Esophagus muscularis mucosa (tissue), 4 donors: ENCODE data around the gene BACE1-AS. TPM values are rescaled to one million over a fixed set of nuclear protein-coding genes. Genes with fewer than 3 reads are reported as not detected.

Source experiments
- DNase-seq: peaks from one replicate; pipeline ENCODE4 v3.0.0-alpha.2; 2017; ENCODE audit errors: extremely low spot score
- H3K27ac ChIP-seq, 4 donors: fragments of 200-600 bp; sonication (generic); replicated peaks in 1 of 4; 1 replicate in 3 of 4; 2 replicates in 1 of 4; pipeline ENCODE4 v1.5.1; 2016 to 2019; ENCODE audit warnings: mild to moderate bottlenecking in 1 of 4
- H3K27me3 ChIP-seq, 4 donors: fragments of 200-600 bp; sonication (generic); one replicate each; pipeline versions ENCODE4 v1.5.1 to v1.6.0; 2016 to 2019
- H3K36me3 ChIP-seq, 4 donors: fragments of 200-600 bp; sonication (generic); one replicate each; pipeline ENCODE4 v1.5.1; 2016 to 2019
- H3K4me1 ChIP-seq, 4 donors: fragments of 200-600 bp; sonication (generic); one replicate each; pipeline ENCODE4 v1.5.1; 2016 to 2019
- H3K4me3 ChIP-seq, 4 donors: fragments of 200-600 bp; sonication (generic); 1 replicate in 2 of 4; 2 replicates in 2 of 4; pipeline ENCODE4 v1.5.1; 2016 to 2019; ENCODE audit warnings: mild to moderate bottlenecking in 4 of 4, moderate library complexity in 1 of 4
- H3K9me3 ChIP-seq, 4 donors: fragments of 200-600 bp; sonication (generic); 1 replicate in 3 of 4; 2 replicates in 1 of 4; pipeline ENCODE4 v1.5.1; 2016 to 2019
- CTCF ChIP-seq, 3 experiments: fragments of 200-600 bp in 2 of 3; fragments of 450-650 bp in 1 of 3; sonication (generic) in 2 of 3; IDR thresholded peaks; one replicate each; pipeline ENCODE4 v1.5.1; 2017 to 2019; ENCODE audit warnings: antibody characterized with exemption in 3 of 3, mild to moderate bottlenecking in 2 of 3, moderate library complexity in 1 of 3
- EP300 ChIP-seq: sonication (generic); formaldehyde crosslinking; IDR thresholded peaks from one replicate; pipeline ENCODE4 v1.6.1; 2017; ENCODE audit warnings: antibody characterized with exemption
- POLR2A ChIP-seq: fragments of 450-650 bp; IDR thresholded peaks from one replicate; pipeline ENCODE4 v1.6.1; 2017; ENCODE audit warnings: antibody characterized with exemption, moderate library complexity, mild to moderate bottlenecking, low read depth
- POLR2AphosphoS5 ChIP-seq, 2 donors: sonication (generic); formaldehyde crosslinking; IDR thresholded peaks; one replicate each; pipeline ENCODE4 v1.6.1; 2017; ENCODE audit warnings: antibody characterized with exemption in 2 of 2
- WGBS: methylation state at CpG from one replicate; pipeline ENCODE4 v1.1.5; 2018; 5-methylcytosine and 5-hydroxymethylcytosine counted together
- intact Hi-C: fragments of 100-400 bp; cut with DNase I; formaldehyde crosslinking; loops from one replicate; pipeline ENCODE4 v1.15.1; 2023
- total RNA-seq, 4 donors: library from RNA; depleted of rRNA; stranded (reverse); fragments of >200 nt; gene quantifications; one replicate each; pipeline versions ENCODE4 v1.1.0 to v1.2.1, GENCODE V29; 2016

Gene BACE1-AS
- total RNA-seq, 4 donors from 2014 or later = 7.5 to 13.2 (median 11.1) TPM

GRCh38 chr11:117284053-117284452 is 7.1 kb upstream of the BACE1-AS start:
- no peak for DNase-seq
- TF ChIP-seq CTCF (IDR thresholded peaks at IDR 0.05) (no peak), POLR2AphosphoS5 (IDR thresholded peaks at IDR 0.05) (no peak), POLR2A (no peak), EP300 (no peak)
- H3K9me3 ChIP-seq = no peaks in the 10 kb centered on the region
- 100% methylated on average over 2 of the region's 2 CpGs for WGBS
- peaks cover 41 to 95% (median 90%) of the 10 kb centered on the region in 4 donors for H3K36me3 ChIP-seq
- no peak overlapping the region for H3K27ac ChIP-seq
- intact Hi-C loops = no loop called here
- H3K4me3 ChIP-seq = no peak overlapping the region
- peaks cover 0 to 3% (median 0%) of the 10 kb centered on the region in 4 donors for H3K4me1 ChIP-seq
- no peaks in the 10 kb centered on the region for H3K27me3 ChIP-seq

- Histone ChIP-seq H3K9me3 (no peaks in the 10 kb centered on the region), H3K27me3 (no peaks in the 10 kb centered on the region), H3K27ac (no peak overlapping the region), H3K36me3 (peaks cover 57 to 100% (median 97%) of the 10 kb centered on the region in 4 donors), H3K4me3 (no peak overlapping the region), H3K4me1 (no peaks in the 10 kb centered on the region)
- WGBS = 93% methylated on average over 2 of the region's 2 CpGs
- no peak for TF ChIP-seq POLR2AphosphoS5 (IDR thresholded peaks at IDR 0.05)
- TF ChIP-seq POLR2A = no peak
- TF ChIP-seq EP300 = no peak
- TF ChIP-seq CTCF (IDR thresholded peaks at IDR 0.05) = no peak
- intact Hi-C loops = no loop called here
- DNase-seq = no peak
Measured at GRCh38 chr11:117286588-117286987, 4.6 kb upstream of the BACE1-AS start.

GRCh38 chr11:117287668-117288067 is 3.5 kb upstream of the BACE1-AS start:
- DNase-seq = no peak
- H3K9me3 ChIP-seq = no peaks in the 10 kb centered on the region
- H3K27ac ChIP-seq = no peak overlapping the region
- TF ChIP-seq POLR2AphosphoS5 (IDR thresholded peaks at IDR 0.05) (no peak), CTCF (IDR thresholded peaks at IDR 0.05) (no peak), POLR2A (no peak), EP300 (no peak)
- H3K4me1 ChIP-seq = no peaks in the 10 kb centered on the region
- peaks cover 53 to 98% (median 91%) of the 10 kb centered on the region in 4 donors for H3K36me3 ChIP-seq
- WGBS = 81% methylated on average over 3 of the region's 3 CpGs
- intact Hi-C loops = no loop called here
- H3K4me3 ChIP-seq = no peak overlapping the region
- no peaks in the 10 kb centered on the region for H3K27me3 ChIP-seq

GRCh38 chr11:117289795-117290194 is 1.4 kb upstream of the BACE1-AS start:
- intact Hi-C loops = no loop called here
- no peaks in the 10 kb centered on the region for H3K4me1 ChIP-seq
- TF ChIP-seq EP300 = no peak
- no peak for TF ChIP-seq CTCF (IDR thresholded peaks at IDR 0.05)
- no peak for TF ChIP-seq POLR2AphosphoS5 (IDR thresholded peaks at IDR 0.05)
- no peak for TF ChIP-seq POLR2A
- H3K27me3 ChIP-seq = no peaks in the 10 kb centered on the region
- H3K36me3 ChIP-seq = peaks cover 33 to 98% (median 87%) of the 10 kb centered on the region in 4 donors
- 100% methylated on average over 1 of the region's 1 CpG for WGBS
- H3K9me3 ChIP-seq = no peaks in the 10 kb centered on the region
- no peak overlapping the region for H3K27ac ChIP-seq
- H3K4me3 ChIP-seq = no peak overlapping the region
- no peak for DNase-seq

- Histone ChIP-seq H3K36me3 (peaks cover 19 to 88% (median 66%) of the 10 kb centered on the region in 4 donors), H3K4me3 (no peak overlapping the region), H3K4me1 (no peaks in the 10 kb centered on the region), H3K27me3 (no peaks in the 10 kb centered on the region), H3K27ac (no peak overlapping the region), H3K9me3 (no peaks in the 10 kb centered on the region)
- TF ChIP-seq POLR2A (no peak), EP300 (no peak), POLR2AphosphoS5 (IDR thresholded peaks at IDR 0.05) (no peak), CTCF (IDR thresholded peaks at IDR 0.05) (no peak)
- 93% methylated on average over 2 of the region's 2 CpGs for WGBS
- DNase-seq = no peak
- intact Hi-C loops = no loop called here
Measured at GRCh38 chr11:117292616-117293015, 1.5 kb downstream of the BACE1-AS start.
